Nephron progenitor cell (in vitro differentiated cells): Measurements from ENCODE around the gene ABCC11.

ENCODE experiments used
- DNase-seq: peaks from one replicate; pipeline ENCODE4 v3.0.0; 2021
- H3K27ac Mint-ChIP-seq: 2 replicates; pipeline ENCODE4 v1.8.0; 2021; ENCODE audit warnings: mild to moderate bottlenecking, moderate library complexity, mixed read lengths
- H3K27me3 Mint-ChIP-seq: 2 replicates; pipeline ENCODE4 v1.8.0; 2021; ENCODE audit warnings: mild to moderate bottlenecking, low read depth, mixed read lengths; ENCODE audit not compliant: poor library complexity
- H3K36me3 Mint-ChIP-seq: 2 replicates; pipeline ENCODE4 v1.8.0; 2021; ENCODE audit warnings: low read depth, mixed read lengths
- H3K4me1 Mint-ChIP-seq: 2 replicates; pipeline ENCODE4 v1.8.0; 2021; ENCODE audit warnings: mixed read lengths
- H3K4me3 Mint-ChIP-seq: 2 replicates; pipeline ENCODE4 v1.8.0; 2021; ENCODE audit warnings: mild to moderate bottlenecking, moderate library complexity, mixed read lengths
- H3K9me3 Mint-ChIP-seq: 2 replicates; pipeline ENCODE4 v1.8.0; 2021; ENCODE audit warnings: mild to moderate bottlenecking, moderate library complexity, mixed read lengths
- TF ChIP-seq, protein P1 (sequence below): fragments of 200-600 bp; sonication (generic); IDR thresholded peaks from 2 replicates; pipeline ENCODE4 v1.5.0; 2021; ENCODE audit warnings: antibody characterized with exemption

Gene ABCC11

DNA sequence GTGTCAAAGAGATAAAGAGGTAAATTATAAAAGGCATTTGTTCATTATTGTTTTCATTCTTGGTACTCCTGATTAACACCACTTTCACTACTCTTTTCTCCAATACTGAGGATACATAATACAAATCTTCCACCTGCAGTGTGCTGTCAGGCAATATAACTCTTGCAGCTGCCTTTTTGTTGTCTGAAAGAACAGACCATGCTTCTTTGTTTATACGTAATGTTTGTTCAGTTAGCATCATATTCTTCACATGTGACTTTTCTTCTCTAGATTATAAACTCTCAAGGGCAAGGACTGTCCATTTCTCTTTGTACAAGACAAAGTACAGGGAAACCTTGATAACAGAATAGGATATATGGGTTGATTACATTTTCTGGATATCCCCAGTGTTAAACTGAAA, 14.2 kb upstream of the ABCC11 start:
- H3K27ac Mint-ChIP-seq: no peak overlapping the region
- TF ChIP-seq, protein P1, sequence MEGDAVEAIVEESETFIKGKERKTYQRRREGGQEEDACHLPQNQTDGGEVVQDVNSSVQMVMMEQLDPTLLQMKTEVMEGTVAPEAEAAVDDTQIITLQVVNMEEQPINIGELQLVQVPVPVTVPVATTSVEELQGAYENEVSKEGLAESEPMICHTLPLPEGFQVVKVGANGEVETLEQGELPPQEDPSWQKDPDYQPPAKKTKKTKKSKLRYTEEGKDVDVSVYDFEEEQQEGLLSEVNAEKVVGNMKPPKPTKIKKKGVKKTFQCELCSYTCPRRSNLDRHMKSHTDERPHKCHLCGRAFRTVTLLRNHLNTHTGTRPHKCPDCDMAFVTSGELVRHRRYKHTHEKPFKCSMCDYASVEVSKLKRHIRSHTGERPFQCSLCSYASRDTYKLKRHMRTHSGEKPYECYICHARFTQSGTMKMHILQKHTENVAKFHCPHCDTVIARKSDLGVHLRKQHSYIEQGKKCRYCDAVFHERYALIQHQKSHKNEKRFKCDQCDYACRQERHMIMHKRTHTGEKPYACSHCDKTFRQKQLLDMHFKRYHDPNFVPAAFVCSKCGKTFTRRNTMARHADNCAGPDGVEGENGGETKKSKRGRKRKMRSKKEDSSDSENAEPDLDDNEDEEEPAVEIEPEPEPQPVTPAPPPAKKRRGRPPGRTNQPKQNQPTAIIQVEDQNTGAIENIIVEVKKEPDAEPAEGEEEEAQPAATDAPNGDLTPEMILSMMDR: no peak
- H3K9me3 Mint-ChIP-seq: peaks cover 3% of the 10 kb centered on the region
- no peaks in the 10 kb centered on the region for H3K27me3 Mint-ChIP-seq
- no peak for DNase-seq
- H3K36me3 Mint-ChIP-seq: peaks cover 74% of the 10 kb centered on the region
- no peak overlapping the region for H3K4me3 Mint-ChIP-seq
- H3K4me1 Mint-ChIP-seq: no peaks in the 10 kb centered on the region

DNA sequence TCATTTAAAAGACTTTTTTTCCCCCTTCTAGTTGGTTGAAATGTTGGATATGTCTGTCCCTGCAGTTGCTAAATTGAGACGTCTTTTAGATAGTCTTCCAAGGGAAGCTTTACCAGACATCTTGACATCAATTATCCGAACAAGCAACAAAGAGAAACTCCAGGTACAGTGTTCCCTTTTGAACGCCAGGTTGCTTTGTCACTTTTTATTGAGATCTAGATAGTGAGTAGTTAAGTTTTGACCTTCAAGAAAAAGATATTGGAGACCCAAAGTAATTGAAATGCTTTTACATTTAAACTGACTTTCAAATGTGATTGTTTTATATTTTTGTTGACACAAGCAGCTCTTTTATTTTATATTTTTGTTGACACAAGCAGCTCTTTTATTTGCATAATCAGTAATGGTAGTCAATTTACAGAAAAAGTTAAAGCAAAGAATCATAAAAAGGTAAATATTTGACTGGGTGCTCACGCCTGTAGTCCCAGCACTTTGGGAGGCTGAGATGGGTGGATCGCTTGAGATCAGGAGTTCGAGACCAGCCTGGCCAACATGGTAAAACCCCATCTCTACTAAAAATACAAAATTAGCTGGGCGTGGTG, 9.3 kb upstream of the ABCC11 start:
- Mint-ChIP-seq H3K4me1 (no peaks in the 10 kb centered on the region), H3K36me3 (peaks cover 56% of the 10 kb centered on the region), H3K27ac (no peak overlapping the region), H3K9me3 (no peaks in the 10 kb centered on the region), H3K4me3 (no peak overlapping the region), H3K27me3 (no peaks in the 10 kb centered on the region)
- TF ChIP-seq, protein P1: no peak
- DNase-seq: no peak

DNA sequence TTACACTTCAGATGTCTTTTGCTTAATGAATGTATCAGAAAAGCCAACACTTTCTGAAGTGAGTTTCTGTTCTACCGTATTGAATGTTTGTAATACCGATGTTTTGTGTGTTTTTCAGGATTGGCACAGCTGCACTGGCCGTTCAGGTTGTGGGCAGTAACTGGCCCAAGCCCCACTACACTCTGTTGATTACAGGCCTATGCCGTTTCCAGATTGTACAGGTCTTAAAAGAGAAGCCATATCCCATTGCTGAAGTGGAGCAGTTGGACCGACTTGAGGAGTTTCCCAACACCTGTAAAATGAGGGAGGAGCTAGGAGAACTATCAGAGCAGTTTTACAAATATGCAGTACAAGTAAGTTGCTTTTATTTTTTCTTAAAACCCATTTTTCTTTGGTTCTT, 4.7 kb upstream of the ABCC11 start:
- H3K36me3 Mint-ChIP-seq: peaks cover 24% of the 10 kb centered on the region
- H3K4me3 Mint-ChIP-seq: no peak overlapping the region
- peak overlapping the region; percentile 25 for H3K27ac Mint-ChIP-seq
- no peaks in the 10 kb centered on the region for H3K4me1 Mint-ChIP-seq
- TF ChIP-seq, protein P1: no peak
- no peaks in the 10 kb centered on the region for H3K9me3 Mint-ChIP-seq
- H3K27me3 Mint-ChIP-seq: no peaks in the 10 kb centered on the region
- no peak for DNase-seq

DNA sequence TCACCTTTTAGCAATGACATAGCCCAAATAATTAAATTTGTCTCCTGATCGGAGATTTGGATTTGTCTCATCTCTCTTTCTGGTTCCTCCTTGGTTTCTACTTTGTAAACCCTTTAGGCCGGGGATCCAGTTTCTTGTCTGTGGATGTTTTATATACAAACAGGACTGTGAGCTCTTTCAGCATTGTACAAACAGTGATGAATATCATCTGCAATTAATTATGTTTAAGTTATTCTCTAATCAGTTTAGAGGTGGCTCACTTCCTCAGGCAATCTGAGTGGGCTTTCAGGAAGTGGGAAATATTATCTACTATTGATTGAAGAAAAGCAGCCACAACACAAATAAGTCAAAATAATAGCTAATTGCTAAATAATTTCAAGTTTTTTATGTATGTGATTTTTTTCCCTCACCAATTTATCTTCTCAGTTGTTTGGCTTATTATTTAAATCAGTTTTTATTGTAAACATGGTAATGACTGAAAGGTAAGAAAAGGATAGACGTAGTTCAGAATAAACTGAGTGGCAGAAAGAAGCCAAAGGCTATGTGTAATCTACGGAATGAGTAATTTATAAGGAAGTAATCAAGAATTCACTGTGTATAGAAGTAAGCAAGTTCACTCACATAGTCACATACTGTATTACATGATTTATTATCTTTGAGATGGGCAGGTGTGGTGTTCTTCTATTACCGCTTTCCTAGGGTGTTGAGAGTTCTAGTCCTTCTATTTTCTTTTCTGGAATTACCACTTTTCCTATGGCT, 3.4 kb upstream of the ABCC11 start:
- H3K36me3 Mint-ChIP-seq: peaks cover 24% of the 10 kb centered on the region
- H3K27ac Mint-ChIP-seq: no peak overlapping the region
- peaks cover 9% of the 10 kb centered on the region for H3K4me1 Mint-ChIP-seq
- no peaks in the 10 kb centered on the region for H3K27me3 Mint-ChIP-seq
- TF ChIP-seq, protein P1: no peak
- H3K4me3 Mint-ChIP-seq: no peak overlapping the region
- DNase-seq: no peak
- no peaks in the 10 kb centered on the region for H3K9me3 Mint-ChIP-seq

DNA sequence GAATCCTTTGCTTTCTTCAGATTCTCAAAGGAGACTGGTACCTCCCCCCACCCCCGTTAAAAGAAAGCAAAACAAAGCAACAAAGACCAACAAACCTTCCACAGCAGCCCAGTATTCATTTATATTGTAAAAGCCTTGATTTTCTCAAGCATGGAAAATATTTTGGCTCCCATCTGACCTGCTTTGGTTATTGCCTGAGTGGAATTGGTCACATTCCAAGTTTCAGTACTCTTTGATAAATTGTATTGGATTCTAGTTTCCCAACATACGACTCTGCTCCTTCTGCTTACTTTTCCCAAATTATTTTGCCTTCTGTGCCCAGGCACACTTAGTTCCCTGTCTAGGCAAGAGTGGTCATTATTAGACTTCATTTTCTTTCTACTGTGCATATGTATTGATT, 1.3 kb downstream of the ABCC11 start:
- Mint-ChIP-seq H3K27me3 (no peaks in the 10 kb centered on the region), H3K9me3 (peaks cover 11% of the 10 kb centered on the region), H3K27ac (no peak overlapping the region), H3K4me1 (peaks cover 20% of the 10 kb centered on the region), H3K36me3 (no peaks in the 10 kb centered on the region), H3K4me3 (peak overlapping the region; percentile 98)
- DNase-seq: no peak
- TF ChIP-seq, protein P1: no peak

DNA sequence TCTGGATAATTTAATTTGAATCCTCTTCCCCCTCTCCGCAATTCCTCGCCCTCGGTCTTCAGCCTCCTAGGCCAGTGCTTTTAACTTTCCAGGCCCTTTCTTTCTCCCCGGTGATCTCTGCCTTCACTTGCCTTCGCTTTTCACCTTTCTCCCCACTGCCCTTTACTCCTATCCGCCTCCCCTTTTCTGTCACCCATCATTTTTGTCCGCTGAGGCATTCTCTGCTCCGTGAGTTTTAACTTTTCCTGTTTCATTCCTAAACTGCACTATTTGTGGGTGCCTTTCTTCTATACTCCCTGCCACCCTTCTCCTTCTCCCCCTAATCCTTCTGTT, 2.5 kb downstream of the ABCC11 start:
- DNase-seq: no peak
- TF ChIP-seq, protein P1: no peak
- Mint-ChIP-seq H3K36me3 (no peaks in the 10 kb centered on the region), H3K27ac (peak overlapping the region; percentile 79), H3K4me3 (peak overlapping the region; percentile 98), H3K27me3 (no peaks in the 10 kb centered on the region), H3K9me3 (peaks cover 23% of the 10 kb centered on the region), H3K4me1 (peaks cover 20% of the 10 kb centered on the region)
